ENCODE data around the gene CLSTN3.
A peak's percentile ranks its signal among the peaks of the same experiment; 100 is the strongest.

The CLSTN3 gene

DNA sequence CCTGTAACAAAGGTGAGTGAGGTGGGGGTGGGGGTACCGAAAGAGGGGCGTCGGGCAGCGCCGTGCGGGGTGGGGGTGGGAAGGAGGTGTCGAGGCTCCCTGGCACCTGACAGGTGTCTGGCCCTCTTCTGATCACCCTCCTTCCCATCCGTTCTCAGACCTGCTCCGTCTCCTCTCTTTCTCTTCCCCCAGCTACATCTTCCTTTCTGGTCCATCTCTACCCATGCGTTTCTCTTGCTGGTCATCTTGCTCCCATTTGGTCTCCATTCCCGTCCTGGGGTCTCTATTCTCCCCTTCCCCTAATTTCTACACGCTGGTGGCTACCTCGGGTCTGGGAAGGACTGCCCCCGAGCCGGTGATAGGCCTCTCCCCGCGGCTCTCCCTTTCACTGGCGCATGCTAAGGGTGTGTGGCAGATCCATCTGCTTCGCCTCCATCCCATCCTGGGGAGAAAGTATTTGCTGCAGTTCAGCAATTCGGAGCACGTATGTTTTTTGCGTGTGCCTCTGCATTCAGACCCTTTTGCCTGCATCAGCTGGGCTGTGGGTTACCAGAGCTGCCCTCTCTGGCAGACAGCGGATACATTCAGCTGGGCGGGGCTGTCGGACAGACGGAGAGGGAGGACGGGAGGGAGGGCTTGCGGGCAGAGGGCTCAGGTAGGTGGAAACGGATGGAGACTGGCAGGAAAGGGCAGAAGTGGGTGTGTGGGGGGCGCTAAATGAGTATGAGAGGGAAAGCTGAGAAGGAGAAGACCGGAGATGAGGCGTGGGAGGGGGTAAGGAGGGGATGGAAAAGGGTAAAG is 730 bp downstream of the CLSTN3 start (continued):
- TF ChIP-seq ZNF169 (tag by site-specific recombination; IDR thresholded peaks at IDR 0.05) (no peak), SCRT2 (tag by site-specific recombination; IDR thresholded peaks at IDR 0.05) (no peak), ZFP41 (tag by site-specific recombination; IDR thresholded peaks at IDR 0.05; ENCODE audit: borderline replicate concordance) (no peak), ZNF133 (tag by site-specific recombination; IDR thresholded peaks at IDR 0.05) (no peak), ZNF174 (tag by site-specific recombination; IDR thresholded peaks at IDR 0.05) (no peak), ZNF184 (tag by site-specific recombination; IDR thresholded peaks at IDR 0.05) (no peak), ZNF211 (tag by site-specific recombination; IDR thresholded peaks at IDR 0.05; ENCODE audit: low read depth) (no peak), INSM2 (tag by site-specific recombination; IDR thresholded peaks at IDR 0.05) (no peak), ZNF37A (tag by site-specific recombination; IDR thresholded peaks at IDR 0.05) (no peak), ZFHX2 (tag by site-specific recombination; conservative IDR thresholded peaks at IDR 0.05) (peak; percentile 99), ZNF26 (tag by site-specific recombination; IDR thresholded peaks at IDR 0.05) (no peak), ZNF239 (tag by site-specific recombination; IDR thresholded peaks at IDR 0.05) (no peak), ZNF561 (tag by site-specific recombination; IDR thresholded peaks at IDR 0.05; ENCODE audit: borderline replicate concordance) (no peak), ZNF785 (tag by site-specific recombination; IDR thresholded peaks at IDR 0.05) (no peak), ZNF660 (tag by site-specific recombination; IDR thresholded peaks at IDR 0.05) (no peak), ZNF585B (tag by site-specific recombination; IDR thresholded peaks at IDR 0.05) (no peak), ZNF366 (tag by site-specific recombination; conservative IDR thresholded peaks at IDR 0.05) (peak; percentile 95), ZNF48 (tag by site-specific recombination; IDR thresholded peaks at IDR 0.05) (no peak), TCF7L2 (IDR thresholded peaks at IDR 0.05; ENCODE audit: borderline replicate concordance, low read depth, low read length) (no peak), ZNF391 (tag by site-specific recombination; IDR thresholded peaks at IDR 0.05; ENCODE audit: borderline replicate concordance, low read depth) (no peak), ZNF600 (tag by site-specific recombination; IDR thresholded peaks at IDR 0.05) (peak; percentile 65), ZNF23 (tag by site-specific recombination; IDR thresholded peaks at IDR 0.05; ENCODE audit: borderline replicate concordance) (no peak)
- TF ChIP-seq, protein P1, sequence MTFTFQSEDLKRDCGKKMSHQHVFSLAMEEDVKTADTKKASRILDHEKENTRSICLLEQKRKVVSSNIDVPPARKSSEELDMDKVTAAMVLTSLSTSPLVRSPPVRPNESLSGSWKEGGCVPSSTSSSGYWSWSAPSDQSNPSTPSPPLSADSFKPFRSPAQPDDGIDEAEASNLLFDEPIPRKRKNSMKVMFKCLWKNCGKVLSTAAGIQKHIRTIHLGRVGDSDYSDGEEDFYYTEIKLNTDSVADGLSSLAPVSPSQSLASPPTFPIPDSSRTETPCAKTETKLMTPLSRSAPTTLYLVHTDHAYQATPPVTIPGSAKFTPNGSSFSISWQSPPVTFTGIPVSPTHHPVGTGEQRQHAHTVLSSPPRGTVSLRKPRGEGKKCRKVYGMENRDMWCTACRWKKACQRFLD (tag by site-specific recombination; IDR thresholded peaks at IDR 0.05) = no peak
- TF ChIP-seq, protein P2, sequence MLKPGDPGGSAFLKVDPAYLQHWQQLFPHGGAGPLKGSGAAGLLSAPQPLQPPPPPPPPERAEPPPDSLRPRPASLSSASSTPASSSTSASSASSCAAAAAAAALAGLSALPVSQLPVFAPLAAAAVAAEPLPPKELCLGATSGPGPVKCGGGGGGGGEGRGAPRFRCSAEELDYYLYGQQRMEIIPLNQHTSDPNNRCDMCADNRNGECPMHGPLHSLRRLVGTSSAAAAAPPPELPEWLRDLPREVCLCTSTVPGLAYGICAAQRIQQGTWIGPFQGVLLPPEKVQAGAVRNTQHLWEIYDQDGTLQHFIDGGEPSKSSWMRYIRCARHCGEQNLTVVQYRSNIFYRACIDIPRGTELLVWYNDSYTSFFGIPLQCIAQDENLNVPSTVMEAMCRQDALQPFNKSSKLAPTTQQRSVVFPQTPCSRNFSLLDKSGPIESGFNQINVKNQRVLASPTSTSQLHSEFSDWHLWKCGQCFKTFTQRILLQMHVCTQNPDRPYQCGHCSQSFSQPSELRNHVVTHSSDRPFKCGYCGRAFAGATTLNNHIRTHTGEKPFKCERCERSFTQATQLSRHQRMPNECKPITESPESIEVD (tag by site-specific recombination; IDR thresholded peaks at IDR 0.05) = no peak
- TF ChIP-seq, protein P3, sequence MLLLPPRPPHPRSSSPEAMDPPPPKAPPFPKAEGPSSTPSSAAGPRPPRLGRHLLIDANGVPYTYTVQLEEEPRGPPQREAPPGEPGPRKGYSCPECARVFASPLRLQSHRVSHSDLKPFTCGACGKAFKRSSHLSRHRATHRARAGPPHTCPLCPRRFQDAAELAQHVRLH (tag by site-specific recombination; IDR thresholded peaks at IDR 0.05) = no peak
- TF ChIP-seq, protein P4, sequence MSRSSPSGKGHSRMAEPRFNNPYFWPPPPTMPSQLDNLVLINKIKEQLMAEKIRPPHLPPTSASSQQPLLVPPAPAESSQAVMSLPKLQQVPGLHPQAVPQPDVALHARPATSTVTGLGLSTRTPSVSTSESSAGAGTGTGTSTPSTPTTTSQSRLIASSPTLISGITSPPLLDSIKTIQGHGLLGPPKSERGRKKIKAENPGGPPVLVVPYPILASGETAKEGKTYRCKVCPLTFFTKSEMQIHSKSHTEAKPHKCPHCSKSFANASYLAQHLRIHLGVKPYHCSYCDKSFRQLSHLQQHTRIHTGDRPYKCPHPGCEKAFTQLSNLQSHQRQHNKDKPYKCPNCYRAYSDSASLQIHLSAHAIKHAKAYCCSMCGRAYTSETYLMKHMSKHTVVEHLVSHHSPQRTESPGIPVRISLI (tag by site-specific recombination; IDR thresholded peaks at IDR 0.05) = no peak
- TF ChIP-seq, protein P5, sequence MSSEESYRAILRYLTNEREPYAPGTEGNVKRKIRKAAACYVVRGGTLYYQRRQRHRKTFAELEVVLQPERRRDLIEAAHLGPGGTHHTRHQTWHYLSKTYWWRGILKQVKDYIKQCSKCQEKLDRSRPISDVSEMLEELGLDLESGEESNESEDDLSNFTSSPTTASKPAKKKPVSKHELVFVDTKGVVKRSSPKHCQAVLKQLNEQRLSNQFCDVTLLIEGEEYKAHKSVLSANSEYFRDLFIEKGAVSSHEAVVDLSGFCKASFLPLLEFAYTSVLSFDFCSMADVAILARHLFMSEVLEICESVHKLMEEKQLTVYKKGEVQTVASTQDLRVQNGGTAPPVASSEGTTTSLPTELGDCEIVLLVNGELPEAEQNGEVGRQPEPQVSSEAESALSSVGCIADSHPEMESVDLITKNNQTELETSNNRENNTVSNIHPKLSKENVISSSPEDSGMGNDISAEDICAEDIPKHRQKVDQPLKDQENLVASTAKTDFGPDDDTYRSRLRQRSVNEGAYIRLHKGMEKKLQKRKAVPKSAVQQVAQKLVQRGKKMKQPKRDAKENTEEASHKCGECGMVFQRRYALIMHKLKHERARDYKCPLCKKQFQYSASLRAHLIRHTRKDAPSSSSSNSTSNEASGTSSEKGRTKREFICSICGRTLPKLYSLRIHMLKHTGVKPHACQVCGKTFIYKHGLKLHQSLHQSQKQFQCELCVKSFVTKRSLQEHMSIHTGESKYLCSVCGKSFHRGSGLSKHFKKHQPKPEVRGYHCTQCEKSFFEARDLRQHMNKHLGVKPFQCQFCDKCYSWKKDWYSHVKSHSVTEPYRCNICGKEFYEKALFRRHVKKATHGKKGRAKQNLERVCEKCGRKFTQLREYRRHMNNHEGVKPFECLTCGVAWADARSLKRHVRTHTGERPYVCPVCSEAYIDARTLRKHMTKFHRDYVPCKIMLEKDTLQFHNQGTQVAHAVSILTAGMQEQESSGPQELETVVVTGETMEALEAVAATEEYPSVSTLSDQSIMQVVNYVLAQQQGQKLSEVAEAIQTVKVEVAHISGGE (tag by site-specific recombination; conservative IDR thresholded peaks at IDR 0.05; ENCODE audit: low read depth) = no peak

All from HEK293 (cell line).